GM12872 (cell line): ENCODE data around the gene TSC1.

Experiments
- TF ChIP-seq, protein P1 (sequence below): IDR thresholded peaks from 3 replicates; pipeline ENCODE4 v1.5.1; 2011; ENCODE audit warnings: low read depth, mild to moderate bottlenecking, low read length, moderate library complexity; ENCODE audit not compliant: insufficient read depth

The TSC1 gene

DNA sequence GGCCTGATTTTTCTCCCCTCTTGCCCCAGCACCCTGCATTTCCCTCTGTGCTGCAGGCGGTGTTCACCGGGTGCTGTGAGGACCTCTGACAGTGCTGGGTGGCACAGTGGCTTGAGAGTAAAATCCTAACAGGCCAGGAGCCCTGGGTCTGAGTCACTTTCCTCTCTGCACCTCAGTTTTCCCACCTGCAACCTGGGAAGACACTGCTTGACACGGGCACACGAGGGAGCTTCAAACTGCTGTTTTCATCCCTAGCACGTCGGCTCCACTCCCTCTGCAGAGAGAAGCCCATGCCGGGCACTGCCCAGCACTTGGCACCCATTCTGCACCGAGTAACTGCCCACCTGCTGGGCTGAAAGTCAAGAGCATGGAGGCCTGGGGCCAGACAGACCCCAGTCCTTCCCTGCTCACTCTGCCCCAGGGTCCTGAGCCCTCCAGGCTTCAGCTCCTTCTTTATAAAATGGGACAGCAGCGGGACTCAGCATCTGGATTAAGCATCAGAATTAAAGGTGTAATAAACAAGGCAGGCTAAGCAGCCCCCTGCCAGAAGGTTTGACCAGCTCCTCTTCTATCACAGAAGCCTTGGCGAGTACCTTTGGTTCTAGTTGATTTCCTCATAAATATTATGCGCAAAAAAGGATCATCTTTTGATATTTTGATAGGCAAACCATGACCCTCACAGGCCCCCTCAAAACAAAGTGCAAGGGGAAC is 39.2 kb upstream of the TSC1 start:
- TF ChIP-seq, protein P1, sequence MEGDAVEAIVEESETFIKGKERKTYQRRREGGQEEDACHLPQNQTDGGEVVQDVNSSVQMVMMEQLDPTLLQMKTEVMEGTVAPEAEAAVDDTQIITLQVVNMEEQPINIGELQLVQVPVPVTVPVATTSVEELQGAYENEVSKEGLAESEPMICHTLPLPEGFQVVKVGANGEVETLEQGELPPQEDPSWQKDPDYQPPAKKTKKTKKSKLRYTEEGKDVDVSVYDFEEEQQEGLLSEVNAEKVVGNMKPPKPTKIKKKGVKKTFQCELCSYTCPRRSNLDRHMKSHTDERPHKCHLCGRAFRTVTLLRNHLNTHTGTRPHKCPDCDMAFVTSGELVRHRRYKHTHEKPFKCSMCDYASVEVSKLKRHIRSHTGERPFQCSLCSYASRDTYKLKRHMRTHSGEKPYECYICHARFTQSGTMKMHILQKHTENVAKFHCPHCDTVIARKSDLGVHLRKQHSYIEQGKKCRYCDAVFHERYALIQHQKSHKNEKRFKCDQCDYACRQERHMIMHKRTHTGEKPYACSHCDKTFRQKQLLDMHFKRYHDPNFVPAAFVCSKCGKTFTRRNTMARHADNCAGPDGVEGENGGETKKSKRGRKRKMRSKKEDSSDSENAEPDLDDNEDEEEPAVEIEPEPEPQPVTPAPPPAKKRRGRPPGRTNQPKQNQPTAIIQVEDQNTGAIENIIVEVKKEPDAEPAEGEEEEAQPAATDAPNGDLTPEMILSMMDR: no peak

DNA sequence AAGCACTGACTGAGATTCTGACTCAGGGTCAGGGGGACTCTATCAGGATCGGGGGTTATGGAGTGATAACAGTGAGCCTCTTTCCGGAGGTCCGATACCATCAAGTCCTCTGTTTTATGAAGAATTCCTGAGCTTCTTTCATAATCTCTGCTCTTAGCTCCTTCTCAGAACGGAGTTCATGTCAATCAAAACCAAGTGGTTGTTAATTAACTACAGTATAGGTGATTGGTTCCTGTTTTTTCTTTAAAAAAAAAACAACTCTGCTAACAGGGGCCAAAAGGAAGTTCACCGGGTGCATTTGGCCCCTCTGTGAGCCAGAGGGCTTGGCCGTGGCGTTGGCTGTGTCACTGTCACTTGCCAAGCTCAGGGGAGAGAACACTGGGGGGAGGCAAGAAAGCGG is 38.0 kb upstream of the TSC1 start:
- TF ChIP-seq, protein P1: no peak

DNA sequence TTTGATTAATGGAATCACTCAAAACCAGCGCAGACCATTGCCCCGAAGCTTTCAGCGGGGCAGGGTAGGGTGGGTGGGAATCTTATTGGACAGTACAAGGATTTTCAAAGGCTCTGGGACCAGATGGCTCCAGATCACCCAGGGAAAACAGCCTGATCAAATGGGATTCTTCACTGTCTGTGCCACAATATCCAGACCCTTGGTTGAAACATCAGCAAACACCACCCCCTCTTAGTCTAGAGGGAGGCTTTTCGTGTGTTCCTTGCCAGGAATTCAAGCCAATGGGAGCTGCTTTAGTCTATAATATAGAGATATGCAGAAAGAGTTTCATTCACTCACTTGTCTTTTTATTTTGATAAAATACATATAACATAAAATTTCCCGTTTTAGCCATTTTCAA is 35.7 kb upstream of the TSC1 start:
- TF ChIP-seq, protein P1: no peak

DNA sequence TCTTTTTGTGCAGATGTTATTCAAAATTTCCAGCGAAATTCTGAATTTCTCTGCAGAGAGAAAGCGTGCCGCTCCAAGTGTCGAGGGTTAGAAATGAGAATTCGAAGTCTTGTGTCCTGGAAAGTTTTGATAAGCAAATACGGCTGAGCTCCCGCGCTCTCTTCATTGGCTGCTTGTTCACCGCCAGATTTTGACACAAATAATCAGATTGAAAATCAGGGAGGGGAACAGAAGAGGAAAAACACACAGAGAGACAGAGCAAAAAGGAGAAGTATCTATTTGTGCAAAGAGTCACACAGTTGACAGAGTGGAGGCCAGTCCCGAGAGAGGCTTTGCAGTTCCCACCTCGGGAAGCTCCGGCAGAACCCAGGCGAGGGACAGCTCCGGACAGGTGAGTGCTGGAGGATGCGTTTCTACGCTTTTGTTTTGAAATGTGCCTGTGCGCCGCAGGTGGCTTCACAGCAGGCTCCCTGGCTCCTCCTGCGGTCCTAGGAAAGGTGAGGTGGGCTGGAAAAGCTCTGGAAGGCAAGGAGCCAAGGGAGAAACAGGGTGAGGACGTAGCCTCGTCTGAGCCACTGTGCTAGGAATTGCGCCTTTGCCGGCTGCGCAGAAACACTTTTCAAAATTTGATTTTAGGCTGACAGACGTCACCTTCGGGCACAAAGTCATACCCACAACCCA is 34.2 kb upstream of the TSC1 start, which contains the start of gene GFI1B:
Gene GFI1B (plus strand): TSS at position 244 of the 681 bp plus-strand sequence. CDS start 7,985 bp downstream, outside the sequence.
- TF ChIP-seq, protein P1: no peak

DNA sequence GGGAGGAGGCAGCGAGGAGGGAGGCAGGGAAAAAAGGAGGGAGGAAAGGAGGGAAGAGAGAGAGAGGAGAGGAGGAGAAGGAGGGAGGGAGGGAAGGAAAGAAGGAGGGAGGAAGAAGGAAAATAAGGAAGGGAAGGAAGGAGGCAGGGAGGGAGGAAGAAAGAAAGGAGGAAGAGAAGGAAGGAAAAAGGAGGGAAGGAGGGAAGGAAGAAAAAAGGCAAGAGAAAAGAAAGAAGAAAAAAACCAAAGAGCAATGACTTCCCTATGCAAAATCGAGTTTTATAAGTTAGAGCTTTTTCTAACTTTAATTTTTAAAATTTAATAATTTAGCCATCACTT is 33.7 kb upstream of the TSC1 start:
- TF ChIP-seq, protein P1: no peak

DNA sequence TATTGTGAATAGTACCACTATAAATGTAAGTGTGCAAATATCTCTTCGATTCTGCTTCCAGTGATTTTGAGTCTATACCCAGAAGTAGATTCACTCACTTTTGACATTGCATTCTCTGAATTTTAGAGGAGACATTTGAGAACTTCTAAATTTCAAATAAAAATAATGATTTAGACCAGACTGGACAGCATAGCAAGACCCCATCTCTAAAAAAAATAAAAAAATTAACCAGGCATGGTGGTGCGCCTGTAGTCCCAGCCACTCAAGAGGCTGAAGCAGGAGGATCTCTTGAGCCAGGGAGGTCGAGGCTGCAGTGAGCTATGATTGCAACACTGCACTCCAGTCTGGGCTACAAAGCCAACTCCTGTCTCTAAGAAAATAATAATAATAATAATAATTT is 32.2 kb upstream of the TSC1 start:
- TF ChIP-seq, protein P1: no peak

DNA sequence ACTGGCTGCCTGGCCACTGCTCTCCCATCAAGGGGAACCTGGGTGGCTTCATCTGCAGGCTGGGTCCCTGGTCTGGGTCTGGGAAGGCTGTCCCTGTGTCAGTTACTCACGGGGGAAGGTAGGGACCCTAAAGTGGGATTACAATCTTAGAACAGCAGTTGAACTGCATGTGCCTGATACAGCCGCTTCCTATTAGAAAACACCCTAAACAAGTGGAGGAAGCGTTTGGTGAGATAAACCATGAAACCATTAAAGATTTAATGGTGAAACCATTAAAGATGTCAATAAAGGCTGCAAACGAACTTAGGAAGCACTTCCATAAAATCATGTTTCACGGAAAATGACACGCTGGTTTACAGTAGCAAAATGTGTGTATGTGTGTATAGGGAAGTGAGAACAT is 31.5 kb upstream of the TSC1 start:
- TF ChIP-seq, protein P1: no peak
